Tibial nerve (tissue), 4 donors: ENCODE data around the gene METTL16. TPM values are rescaled to one million over a fixed set of nuclear protein-coding genes. Genes with fewer than 3 reads are reported as not detected.
"Not testable (repeated sequence)": the region's sequence is repeated elsewhere in the genome, so short reads cannot be mapped to it uniquely, and the experiment has no call there.

ENCODE experiments used
- DNase-seq, 2 donors: peaks; one replicate each; pipeline ENCODE4 v3.0.0-alpha.2; 2019; ENCODE audit warnings: low spot score in 2 of 2
- H3K27ac ChIP-seq, 4 donors: fragments of 200-600 bp; sonication (generic) in 3 of 4; one replicate each; pipeline ENCODE4 v1.5.1; 2017 to 2019; ENCODE audit warnings: mild to moderate bottlenecking in 1 of 4
- H3K27me3 ChIP-seq, 2 donors: fragments of 200-600 bp; sonication (generic) in 1 of 2; one replicate each; pipeline versions ENCODE4 v1.5.1 to v1.6.0; 2017 to 2019
- H3K36me3 ChIP-seq, 3 donors: fragments of 200-600 bp; sonication (generic); one replicate each; pipeline ENCODE4 v1.5.1; 2018 to 2019
- H3K4me1 ChIP-seq, 4 donors: fragments of 200-600 bp; sonication (generic) in 3 of 4; one replicate each; pipeline ENCODE4 v1.5.1; 2017 to 2019
- H3K4me3 ChIP-seq, 4 donors: fragments of 200-600 bp; sonication (generic) in 3 of 4; one replicate each; pipeline ENCODE4 v1.5.1; 2017 to 2019; ENCODE audit warnings: mild to moderate bottlenecking in 1 of 4, moderate library complexity in 1 of 4
- H3K9me3 ChIP-seq, 4 donors: fragments of 200-600 bp; sonication (generic) in 3 of 4; one replicate each; pipeline ENCODE4 v1.5.1; 2017 to 2019
- CTCF ChIP-seq, 5 experiments: fragments of 200-600 bp in 3 of 5; fragments of 450-650 bp in 2 of 5; sonication (generic) in 3 of 5; IDR thresholded peaks; one replicate each; pipeline ENCODE4 v1.5.1; 2016 to 2019; ENCODE audit warnings: antibody characterized with exemption in 5 of 5, mild to moderate bottlenecking in 3 of 5, moderate library complexity in 2 of 5
- EP300 ChIP-seq, 2 donors: sonication (generic); formaldehyde crosslinking; IDR thresholded peaks; one replicate each; pipeline ENCODE4 v1.6.1; 2017; ENCODE audit warnings: antibody characterized with exemption in 2 of 2, mild to moderate bottlenecking in 1 of 2
- POLR2A ChIP-seq, 2 donors: fragments of 450-650 bp; IDR thresholded peaks; one replicate each; pipeline ENCODE4 v1.6.1; 2017; ENCODE audit warnings: antibody characterized with exemption in 2 of 2, mild to moderate bottlenecking in 2 of 2, moderate library complexity in 2 of 2
- WGBS, 2 donors: methylation state at CpG; one replicate each; pipeline ENCODE4 v1.1.5; 2018; 5-methylcytosine and 5-hydroxymethylcytosine counted together
- total RNA-seq, 4 donors: library from RNA; depleted of rRNA; stranded (reverse); fragments of >200 nt; gene quantifications; one replicate each; pipeline ENCODE4 v1.1.0, GENCODE V29; 2016

The METTL16 gene
- total RNA-seq, 4 donors from 2014 or later = 26.5 to 38.1 (median 33.9) TPM

- Histone ChIP-seq H3K9me3 (no peaks in the 10 kb centered on the region), H3K27me3 (peaks cover 0 to 19% of the 10 kb centered on the region in 2 donors), H3K4me3 (no peak overlapping the region), H3K4me1 (no peaks in the 10 kb centered on the region), H3K36me3 (no peaks in the 10 kb centered on the region), H3K27ac (no peak overlapping the region)
- DNase-seq = no peak
- 83 to 87% methylated on average over 8 of the region's 8 CpGs for WGBS, 2 donors
- TF ChIP-seq EP300 (IDR thresholded peaks at IDR 0.05) (no peak), POLR2A (IDR thresholded peaks at IDR 0.05) (no peak), CTCF (IDR thresholded peaks at IDR 0.05) (no peak)
Observed at GRCh38 chr17:2549392-2550211, 37.9 kb upstream of the METTL16 start.

- peak overlapping the region in 1 of 4 donors; percentile 7 for H3K27ac ChIP-seq
- not testable (repeated sequence) for DNase-seq, H3K36me3 ChIP-seq, H3K4me1 ChIP-seq, H3K9me3 ChIP-seq, H3K4me3 ChIP-seq
- WGBS, 2 donors = 74 to 76% methylated on average over 9 of the region's 9 CpGs
- H3K27me3 ChIP-seq = peaks cover 0 to 19% of the 10 kb centered on the region in 2 donors
Observed at GRCh38 chr17:2548026-2548425, 36.3 kb upstream of the METTL16 start.

GRCh38 chr17:2547176-2547575, 35.5 kb upstream of the METTL16 start:
- Histone ChIP-seq H3K36me3 (no peaks in the 10 kb centered on the region), H3K4me1 (peaks cover 0 to 3% (median 0%) of the 10 kb centered on the region in 4 donors), H3K4me3 (no peak overlapping the region), H3K27me3 (peaks cover 0 to 14% of the 10 kb centered on the region in 2 donors), H3K9me3 (no peaks in the 10 kb centered on the region), H3K27ac (peak overlapping the region in 1 of 4 donors; percentile 7)
- WGBS, 2 donors = 70 to 76% methylated on average over 9 of the region's 9 CpGs
- TF ChIP-seq POLR2A (IDR thresholded peaks at IDR 0.05) (no peak), EP300 (IDR thresholded peaks at IDR 0.05) (no peak), CTCF (IDR thresholded peaks at IDR 0.05) (no peak)
- DNase-seq = no peak

- 73 to 82% methylated on average over 7 of the region's 7 CpGs for WGBS, 2 donors
- no peak for DNase-seq
- peak overlapping the region in 1 of 4 donors; percentile 5 for H3K27ac ChIP-seq
- TF ChIP-seq CTCF (IDR thresholded peaks at IDR 0.05) = no peak
- no peak for TF ChIP-seq EP300 (IDR thresholded peaks at IDR 0.05)
- TF ChIP-seq POLR2A (IDR thresholded peaks at IDR 0.05) = no peak
- no peaks in the 10 kb centered on the region for H3K27me3 ChIP-seq
- H3K4me3 ChIP-seq = no peak overlapping the region
- no peaks in the 10 kb centered on the region for H3K9me3 ChIP-seq
- peaks cover 0 to 3% (median 0%) of the 10 kb centered on the region in 4 donors for H3K4me1 ChIP-seq
- H3K36me3 ChIP-seq = no peaks in the 10 kb centered on the region
Observed at GRCh38 chr17:2545393-2545792, 33.7 kb upstream of the METTL16 start.

GRCh38 chr17:2542456-2542855, 30.8 kb upstream of the METTL16 start:
- TF ChIP-seq EP300 (IDR thresholded peaks at IDR 0.05) = no peak
- TF ChIP-seq POLR2A (IDR thresholded peaks at IDR 0.05) = no peak
- TF ChIP-seq CTCF (IDR thresholded peaks at IDR 0.05) = no peak
- Histone ChIP-seq H3K9me3 (no peaks in the 10 kb centered on the region), H3K4me1 (peaks cover 0 to 3% (median 0%) of the 10 kb centered on the region in 4 donors), H3K36me3 (no peaks in the 10 kb centered on the region), H3K27me3 (no peaks in the 10 kb centered on the region), H3K4me3 (no peak overlapping the region), H3K27ac (peak overlapping the region in 2 of 4 donors; percentile 28 to 50)
- no peak for DNase-seq
- 29 to 40% methylated on average over 7 of the region's 7 CpGs for WGBS, 2 donors
